ENCODE data around the gene ITGB8.
A peak's percentile ranks its signal among the peaks of the same experiment; 100 is the strongest.
"Not testable (repeated sequence)": the region's sequence is repeated elsewhere in the genome, so short reads cannot be mapped to it uniquely, and the experiment has no call there.

The ITGB8 gene

GRCh38 chr7:20388084-20388483 is 57.4 kb downstream of the ITGB8 start:
- no peak for FAIRE-seq

GRCh38 chr7:20389192-20389591 is 58.5 kb downstream of the ITGB8 start:
- FAIRE-seq, result not testable (repeated sequence)

GRCh38 chr7:20393021-20393610 is 62.4 kb downstream of the ITGB8 start:
- no peak for FAIRE-seq

- no peak for FAIRE-seq
Observed at GRCh38 chr7:20393616-20394015, 62.9 kb downstream of the ITGB8 start.

- no peak for FAIRE-seq
Observed at GRCh38 chr7:20394284-20394683, 63.6 kb downstream of the ITGB8 start.

- no peak for FAIRE-seq
Observed at GRCh38 chr7:20395104-20395503, 64.4 kb downstream of the ITGB8 start.

- FAIRE-seq, result no peak
Observed at GRCh38 chr7:20395511-20395910, 64.8 kb downstream of the ITGB8 start.

GRCh38 chr7:20399521-20399920 is 68.8 kb downstream of the ITGB8 start:
- no peak for FAIRE-seq

GRCh38 chr7:20401861-20402746 is 71.4 kb downstream of the ITGB8 start:
- FAIRE-seq, result no peak

GRCh38 chr7:20402747-20403230 is 72.1 kb downstream of the ITGB8 start:
- peak; percentile 88 for FAIRE-seq

- FAIRE-seq, result no peak
Observed at GRCh38 chr7:20403331-20403730, 72.6 kb downstream of the ITGB8 start.

- no peak for FAIRE-seq
Observed at GRCh38 chr7:20404320-20404719, 73.6 kb downstream of the ITGB8 start.

- FAIRE-seq, result no peak
Observed at GRCh38 chr7:20407585-20408466, 77.1 kb downstream of the ITGB8 start.

GRCh38 chr7:20408467-20408826 is 77.7 kb downstream of the ITGB8 start:
- FAIRE-seq, result no peak

- FAIRE-seq, result no peak
Observed at GRCh38 chr7:20409961-20410360, 79.3 kb downstream of the ITGB8 start.

GRCh38 chr7:20411372-20411771 is 80.7 kb downstream of the ITGB8 start:
- FAIRE-seq, result no peak

- FAIRE-seq, result no peak
Observed at GRCh38 chr7:20412032-20412431, 81.3 kb downstream of the ITGB8 start.

- no peak for FAIRE-seq
Observed at GRCh38 chr7:20417260-20417659, 86.6 kb downstream of the ITGB8 start.

GRCh38 chr7:20417675-20418382 is 87.1 kb downstream of the ITGB8 start:
- no peak for FAIRE-seq

GRCh38 chr7:20424500-20424899 is 93.8 kb downstream of the ITGB8 start:
- FAIRE-seq, result no peak

- no peak for FAIRE-seq
Observed at GRCh38 chr7:20430664-20431063, 100.0 kb downstream of the ITGB8 start.

- FAIRE-seq, result no peak
Observed at GRCh38 chr7:20431146-20431545, 100.4 kb downstream of the ITGB8 start.

- no peak for FAIRE-seq
Observed at GRCh38 chr7:20432071-20432470, 101.4 kb downstream of the ITGB8 start.

Data from A204.1 (cell line).